Measurements from ENCODE around the gene GLT6D1.

- TF ChIP-seq CTCF (IDR thresholded peaks at IDR 0.05; ENCODE audit: insufficient read depth, low read depth, low read length) (no peak), EZH2 (IDR thresholded peaks at IDR 0.05; ENCODE audit: insufficient read depth, low read length) (no peak)
These were observed 45.4 kb upstream of the GLT6D1 start for GRCh38 chr9:135684691-135685090.

Data from astrocyte (in vitro differentiated cells and primary cell).